ENCODE results near the gene GPRIN2. TPM values are rescaled to one million over a fixed set of nuclear protein-coding genes. Genes with fewer than 3 reads are reported as not detected.
"Not testable (repeated sequence)": the region's sequence is repeated elsewhere in the genome, so short reads cannot be mapped to it uniquely, and the experiment has no call there.

GPRIN2 gene
- 1 to 10 TPM in 1 of 4 donors, under 1 TPM in 2, not detected in 1; 0.16 to 1.4 (median 0.27) TPM for total RNA-seq
- polyA plus RNA-seq: 10 to 100 TPM; 21.7 to 30.0 (median 21.8) TPM

GRCh38 chr10:46556515-46557318 is at the start of gene GPRIN2:
Gene GPRIN2 (minus strand): TSS chr10:46556658. CDS start chr10:46550736, 5,922 bp downstream.
- Histone ChIP-seq H3K4me3 (peak within 1 kb of the TSS in 3 of 4 donors; percentile 34 to 49 (median 47)), H3K27ac (no peak within 1 kb of the TSS), H3K27me3 (peaks cover 22 to 54% (median 31%) of the 10 kb centered on the region in 3 donors), H3K36me3 (no peaks in the 10 kb centered on the region), H3K9me3 (no peaks in the 10 kb centered on the region), H3K4me1 (peaks cover 0 to 13% (median 12%) of the 10 kb centered on the region in 4 donors)
- DNase-seq: peak; percentile 72
- intact Hi-C loops (cut with DNase I): no loop called here
- no peak for TF ChIP-seq POLR2A (IDR thresholded peaks at IDR 0.05)
- TF ChIP-seq POLR2AphosphoS5 (IDR thresholded peaks at IDR 0.05): no peak
- no peak for TF ChIP-seq EP300 (IDR thresholded peaks at IDR 0.05)
- TF ChIP-seq CTCF (IDR thresholded peaks at IDR 0.05): no peak
- WGBS, 2 donors: 3 to 4% methylated on average over 74 of the region's 74 CpGs

- DNase-seq; intact Hi-C loops (cut with DNase I); H3K4me1 ChIP-seq; H3K4me3 ChIP-seq; H3K9me3 ChIP-seq; H3K27me3 ChIP-seq; H3K36me3 ChIP-seq; H3K27ac ChIP-seq: not testable (repeated sequence)
- 30 to 69% methylated on average over 1 of the region's 1 CpG for WGBS, 2 donors
Observed at GRCh38 chr10:46600516-46600915, 44.1 kb upstream of the GPRIN2 start.

GRCh38 chr10:46597616-46598246 is 41.3 kb upstream of the GPRIN2 start:
- H3K9me3 ChIP-seq; H3K36me3 ChIP-seq; intact Hi-C loops (cut with DNase I); H3K27me3 ChIP-seq; DNase-seq; H3K4me1 ChIP-seq: not testable (repeated sequence)
- peak overlapping the region; percentile 21 to 49 (median 44) for H3K4me3 ChIP-seq
- peak overlapping the region; percentile 49 to 74 (median 70) for H3K27ac ChIP-seq
- WGBS, 2 donors: 0 to 2% methylated on average over 13 to 30 of the region's 44 CpGs

- DNase-seq; intact Hi-C loops (cut with DNase I); H3K9me3 ChIP-seq; H3K36me3 ChIP-seq; H3K27me3 ChIP-seq; H3K4me1 ChIP-seq: not testable (repeated sequence)
- H3K27ac ChIP-seq: peak overlapping the region; percentile 32 to 60 (median 42)
- peak overlapping the region in 1 of 4 donors; percentile 15 for H3K4me3 ChIP-seq
- WGBS, 2 donors: 20 to 58% methylated on average over 2 of the region's 4 CpGs
Observed at GRCh38 chr10:46596570-46596969, 40.1 kb upstream of the GPRIN2 start.

GRCh38 chr10:46594453-46595063 is 38.1 kb upstream of the GPRIN2 start:
- H3K27me3 ChIP-seq; H3K4me1 ChIP-seq; intact Hi-C loops (cut with DNase I); DNase-seq; H3K27ac ChIP-seq; H3K9me3 ChIP-seq; H3K36me3 ChIP-seq; H3K4me3 ChIP-seq: not testable (repeated sequence)
- WGBS, 2 donors: 18 to 52% methylated on average over 5 of the region's 6 CpGs

DNA sequence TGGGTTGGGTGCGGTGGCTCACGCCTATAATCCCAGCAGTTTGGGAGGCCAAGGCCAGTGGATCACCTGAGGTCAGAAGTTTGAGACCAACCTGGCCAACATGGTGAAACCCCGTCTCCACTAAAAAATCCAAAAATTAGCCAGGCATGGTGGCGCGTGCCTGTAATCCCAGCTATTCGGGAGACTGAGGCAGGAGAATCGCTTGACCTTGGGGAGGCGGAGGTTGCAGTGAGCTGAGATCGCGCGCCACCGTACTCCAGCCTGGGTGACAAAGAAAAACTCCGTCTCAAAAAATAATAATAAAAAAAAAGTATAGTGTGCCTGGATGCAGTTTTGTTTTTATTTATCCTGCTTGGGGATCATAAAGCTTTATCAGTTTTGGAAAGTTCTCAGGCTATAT is 36.8 kb upstream of the GPRIN2 start:
- H3K9me3 ChIP-seq; DNase-seq; H3K36me3 ChIP-seq; H3K4me3 ChIP-seq; H3K4me1 ChIP-seq; intact Hi-C loops (cut with DNase I); H3K27me3 ChIP-seq; H3K27ac ChIP-seq: not testable (repeated sequence)
- 96 to 97% methylated on average over 13 of the region's 13 CpGs for WGBS, 2 donors

- DNase-seq; H3K36me3 ChIP-seq; H3K27me3 ChIP-seq; H3K4me1 ChIP-seq; H3K27ac ChIP-seq; intact Hi-C loops (cut with DNase I); H3K4me3 ChIP-seq; H3K9me3 ChIP-seq: not testable (repeated sequence)
- WGBS, 2 donors: no CpG with 5 or more reads among the region's 8 CpGs
Observed at GRCh38 chr10:46591053-46591452, 34.6 kb upstream of the GPRIN2 start.

- intact Hi-C loops (cut with DNase I); DNase-seq; H3K9me3 ChIP-seq; H3K4me1 ChIP-seq; H3K27ac ChIP-seq; H3K36me3 ChIP-seq; H3K4me3 ChIP-seq; H3K27me3 ChIP-seq: not testable (repeated sequence)
- WGBS, 2 donors: no CpG with 5 or more reads among the region's 3 CpGs
Observed at GRCh38 chr10:46589589-46589988, 33.1 kb upstream of the GPRIN2 start.

- H3K9me3 ChIP-seq; H3K4me1 ChIP-seq; DNase-seq; H3K36me3 ChIP-seq; H3K27me3 ChIP-seq; intact Hi-C loops (cut with DNase I); H3K27ac ChIP-seq; H3K4me3 ChIP-seq: not testable (repeated sequence)
- WGBS, 2 donors: no CpG with 5 or more reads among the region's 3 CpGs
Observed at GRCh38 chr10:46588221-46588620, 31.8 kb upstream of the GPRIN2 start.

GRCh38 chr10:46587546-46587945 is 31.1 kb upstream of the GPRIN2 start:
- H3K4me1 ChIP-seq; DNase-seq; H3K27ac ChIP-seq; H3K9me3 ChIP-seq; H3K4me3 ChIP-seq; H3K36me3 ChIP-seq; intact Hi-C loops (cut with DNase I); H3K27me3 ChIP-seq: not testable (repeated sequence)
- WGBS, 2 donors: no CpG with 5 or more reads among the region's 24 CpGs

- intact Hi-C loops (cut with DNase I); H3K27ac ChIP-seq; H3K4me1 ChIP-seq; H3K36me3 ChIP-seq; H3K4me3 ChIP-seq; DNase-seq; H3K9me3 ChIP-seq; H3K27me3 ChIP-seq: not testable (repeated sequence)
- WGBS, 2 donors: no CpG with 5 or more reads among the region's 13 CpGs
Observed at GRCh38 chr10:46585246-46585645, 28.8 kb upstream of the GPRIN2 start.
